ENCODE measurements around the gene SOS1. TPM values are rescaled to one million over a fixed set of nuclear protein-coding genes. Genes with fewer than 3 reads are reported as not detected.
"Not testable (repeated sequence)": the region's sequence is repeated elsewhere in the genome, so short reads cannot be mapped to it uniquely, and the experiment has no call there.

Gene SOS1
- total and polyA plus RNA-seq, 3 donors from 2014 or later = 27.0 to 48.7 (median 40.6) TPM

- intact Hi-C loops (cut with DNase I; ENCODE audit: low total_unique reads) = no loop called here
- DNase-seq = no peak
- Histone ChIP-seq H3K36me3 (ENCODE audit: low read depth, missing control alignments) (no peaks in the 10 kb centered on the region), H3K27me3 (no peaks in the 10 kb centered on the region), H3K9me3 (no peaks in the 10 kb centered on the region), H3K4me1 (peaks cover 8% of the 10 kb centered on the region), H3K27ac (no peak overlapping the region), H3K4me3 (no peak overlapping the region)
- no peak for TF ChIP-seq POLR2A (IDR thresholded peaks at IDR 0.05)
- TF ChIP-seq CTCF (IDR thresholded peaks at IDR 0.05) = no peak
Measured at GRCh38 chr2:38943784-38944183, 177.1 kb downstream of the SOS1 start.

- H3K4me1 ChIP-seq = peaks cover 5% of the 10 kb centered on the region
- H3K9me3 ChIP-seq = no peaks in the 10 kb centered on the region
- no peak for DNase-seq
- TF ChIP-seq POLR2A (IDR thresholded peaks at IDR 0.05) (no peak), CTCF (IDR thresholded peaks at IDR 0.05) (no peak)
- intact Hi-C loops (cut with DNase I; ENCODE audit: low total_unique reads) = no loop called here
- 97 to 100% methylated on average over 1 of the region's 1 CpG for WGBS, 2 donors
- H3K27me3 ChIP-seq = no peaks in the 10 kb centered on the region
- no peak overlapping the region for H3K27ac ChIP-seq
- no peak overlapping the region for H3K4me3 ChIP-seq
- H3K36me3 ChIP-seq (ENCODE audit: low read depth, missing control alignments) = no peaks in the 10 kb centered on the region
Measured at GRCh38 chr2:38940746-38941145, 180.1 kb downstream of the SOS1 start.

GRCh38 chr2:38937548-38937947, 183.3 kb downstream of the SOS1 start:
- no peak for DNase-seq
- Histone ChIP-seq H3K27ac (no peak overlapping the region), H3K36me3 (ENCODE audit: low read depth, missing control alignments) (no peaks in the 10 kb centered on the region), H3K27me3 (no peaks in the 10 kb centered on the region), H3K9me3 (no peaks in the 10 kb centered on the region), H3K4me3 (no peak overlapping the region), H3K4me1 (no peaks in the 10 kb centered on the region)
- WGBS, 2 donors = 54 to 67% methylated on average over 3 of the region's 3 CpGs
- TF ChIP-seq CTCF (IDR thresholded peaks at IDR 0.05) (no peak), POLR2A (IDR thresholded peaks at IDR 0.05) (no peak)
- intact Hi-C loops (cut with DNase I; ENCODE audit: low total_unique reads) = no loop called here

GRCh38 chr2:38936516-38936915, 184.3 kb downstream of the SOS1 start:
- H3K36me3 ChIP-seq (ENCODE audit: low read depth, missing control alignments); H3K4me1 ChIP-seq; H3K27ac ChIP-seq; H3K4me3 ChIP-seq; H3K27me3 ChIP-seq; DNase-seq; H3K9me3 ChIP-seq; intact Hi-C loops (cut with DNase I; ENCODE audit: low total_unique reads): not testable (repeated sequence)
- 88 to 92% methylated on average over 6 of the region's 6 CpGs for WGBS, 2 donors

- intact Hi-C loops (cut with DNase I; ENCODE audit: low total_unique reads) = no loop called here
- H3K4me3 ChIP-seq = no peak overlapping the region
- no peaks in the 10 kb centered on the region for H3K27me3 ChIP-seq
- H3K36me3 ChIP-seq (ENCODE audit: low read depth, missing control alignments) = no peaks in the 10 kb centered on the region
- WGBS, 2 donors = 77 to 83% methylated on average over 4 of the region's 4 CpGs
- H3K4me1 ChIP-seq = no peaks in the 10 kb centered on the region
- TF ChIP-seq POLR2A (IDR thresholded peaks at IDR 0.05) (no peak), CTCF (IDR thresholded peaks at IDR 0.05) (no peak)
- no peaks in the 10 kb centered on the region for H3K9me3 ChIP-seq
- H3K27ac ChIP-seq = no peak overlapping the region
- DNase-seq = no peak
Measured at GRCh38 chr2:38935568-38936172, 185.2 kb downstream of the SOS1 start.
